ENCODE measurements around the gene SGPL1.
"Not testable (repeated sequence)": the region's sequence is repeated elsewhere in the genome, so short reads cannot be mapped to it uniquely, and the experiment has no call there.

SGPL1 gene, protein sequence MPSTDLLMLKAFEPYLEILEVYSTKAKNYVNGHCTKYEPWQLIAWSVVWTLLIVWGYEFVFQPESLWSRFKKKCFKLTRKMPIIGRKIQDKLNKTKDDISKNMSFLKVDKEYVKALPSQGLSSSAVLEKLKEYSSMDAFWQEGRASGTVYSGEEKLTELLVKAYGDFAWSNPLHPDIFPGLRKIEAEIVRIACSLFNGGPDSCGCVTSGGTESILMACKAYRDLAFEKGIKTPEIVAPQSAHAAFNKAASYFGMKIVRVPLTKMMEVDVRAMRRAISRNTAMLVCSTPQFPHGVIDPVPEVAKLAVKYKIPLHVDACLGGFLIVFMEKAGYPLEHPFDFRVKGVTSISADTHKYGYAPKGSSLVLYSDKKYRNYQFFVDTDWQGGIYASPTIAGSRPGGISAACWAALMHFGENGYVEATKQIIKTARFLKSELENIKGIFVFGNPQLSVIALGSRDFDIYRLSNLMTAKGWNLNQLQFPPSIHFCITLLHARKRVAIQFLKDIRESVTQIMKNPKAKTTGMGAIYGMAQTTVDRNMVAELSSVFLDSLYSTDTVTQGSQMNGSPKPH

DNA sequence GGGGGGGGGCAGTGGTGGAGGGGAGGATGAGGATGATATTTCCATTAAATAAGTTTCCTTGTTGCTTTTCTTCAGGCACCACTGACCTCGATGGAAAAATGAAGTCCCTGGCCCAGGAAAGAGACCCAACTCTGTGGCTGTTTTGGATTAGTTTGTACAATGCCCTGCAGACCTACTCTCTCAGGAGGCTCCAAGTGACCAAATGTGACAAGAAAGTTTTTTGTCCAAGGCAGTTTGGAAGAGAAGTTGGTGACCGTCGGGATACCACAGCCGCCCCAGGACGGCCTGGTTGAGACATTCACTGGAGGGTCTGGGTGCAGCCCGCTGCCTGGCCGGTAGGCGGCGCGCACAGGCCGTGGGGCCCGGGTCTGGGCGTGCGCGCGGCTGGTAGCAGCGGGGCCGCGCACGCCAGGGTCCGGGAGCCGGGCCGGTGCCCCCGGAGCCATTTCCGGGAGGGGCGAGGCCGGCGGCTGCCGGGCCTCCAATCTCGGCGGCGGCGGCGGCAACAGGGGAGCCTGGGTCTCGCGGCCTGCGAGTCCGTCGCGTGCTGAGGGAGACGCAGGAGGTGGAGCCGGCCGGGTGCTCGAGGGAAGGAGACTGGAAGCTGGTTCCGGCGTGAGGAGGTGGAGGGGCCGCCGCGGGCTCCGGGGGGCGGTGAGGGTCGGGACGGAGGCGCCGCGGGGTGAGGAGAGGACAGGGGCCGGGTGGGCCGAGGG is at the start of gene SGPL1:
SGPL1 (plus strand) TSS at position 445 of the 716 bp plus-strand sequence. CDS start 906 bp downstream, outside the sequence.
- peak; percentile 61 for DNase-seq

DNA sequence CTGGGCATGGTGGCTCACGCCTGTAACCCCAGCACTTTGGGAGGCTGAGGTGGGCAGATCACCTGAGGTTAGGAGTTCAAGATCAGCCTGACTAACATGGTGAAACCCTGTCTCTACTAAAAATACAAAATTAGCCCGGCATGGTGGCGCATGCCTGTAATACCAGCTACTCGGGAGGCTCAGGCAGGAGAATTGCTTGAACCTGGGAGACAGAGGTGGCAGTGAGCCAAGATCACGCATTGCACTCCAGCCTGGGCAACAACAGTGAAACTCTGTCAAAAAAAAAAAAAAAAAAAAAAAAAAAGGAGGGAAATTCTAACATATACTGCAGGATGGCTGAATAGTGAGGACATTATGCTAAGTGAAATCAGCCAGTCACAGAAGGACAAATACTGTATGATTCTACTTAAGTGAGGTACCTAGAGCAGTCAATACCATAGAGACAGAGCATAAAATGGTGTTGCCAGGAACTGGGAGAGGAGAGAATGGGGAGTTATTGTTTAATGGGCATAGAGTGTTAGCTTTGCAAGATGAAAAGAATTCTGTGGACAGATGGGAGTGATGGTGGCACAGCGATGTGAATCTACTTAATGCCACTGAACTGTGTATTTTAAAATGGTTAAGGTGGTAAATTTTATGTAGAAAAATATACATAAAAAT is 47.6 kb upstream of the SGPL1 start:
- DNase-seq, result not testable (repeated sequence)

DNA sequence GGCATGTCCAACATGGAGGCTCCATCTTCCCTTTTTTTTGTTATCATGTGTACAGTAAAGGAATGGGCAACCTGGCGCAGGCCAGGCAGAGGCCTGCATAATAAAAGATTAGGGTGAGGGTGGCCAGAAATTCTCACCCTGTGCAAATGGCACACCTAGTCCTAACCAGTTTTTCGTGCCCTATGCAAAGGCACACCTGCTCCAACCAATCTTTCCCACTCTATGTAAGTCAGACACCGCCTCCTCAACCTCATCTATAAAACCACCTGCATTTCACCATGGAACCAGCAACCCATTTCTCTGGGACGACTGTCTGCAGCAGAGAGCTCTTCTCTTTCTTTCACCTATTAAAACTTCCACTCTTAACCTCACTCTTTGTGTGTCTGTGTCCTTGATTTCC is 46.6 kb upstream of the SGPL1 start:
- no peak for DNase-seq

GRCh38 chr10:70770001-70770400 is 45.7 kb upstream of the SGPL1 start:
- no peak for DNase-seq

GRCh38 chr10:70770516-70770915 is 45.2 kb upstream of the SGPL1 start:
- not testable (repeated sequence) for DNase-seq

GRCh38 chr10:70771311-70772194 is 44.2 kb upstream of the SGPL1 start:
- DNase-seq, result no peak

GRCh38 chr10:70772627-70773026 is 43.1 kb upstream of the SGPL1 start:
- no peak for DNase-seq

DNA sequence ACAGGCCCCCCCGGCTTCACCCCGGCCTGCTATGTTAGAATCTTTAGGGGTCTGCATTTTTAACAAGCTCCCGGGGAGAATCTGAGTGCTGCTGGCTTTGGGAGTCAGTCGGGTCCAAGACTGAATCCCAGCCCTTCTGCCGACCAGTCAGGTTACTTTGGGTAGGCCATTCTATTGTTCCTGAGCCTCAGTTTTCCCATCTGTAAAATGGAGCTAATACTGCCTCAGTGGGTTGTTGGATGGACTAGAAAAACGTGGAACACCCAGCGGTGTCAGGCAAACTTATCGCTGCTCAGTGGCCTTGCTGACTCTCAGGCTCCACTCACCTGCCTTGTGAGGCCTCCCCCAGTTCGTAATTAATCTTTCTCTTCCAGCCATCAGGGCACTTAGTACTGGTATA is 42.3 kb upstream of the SGPL1 start:
- DNase-seq, result no peak

GRCh38 chr10:70773965-70774809 is 41.6 kb upstream of the SGPL1 start:
- DNase-seq, result no peak

DNA sequence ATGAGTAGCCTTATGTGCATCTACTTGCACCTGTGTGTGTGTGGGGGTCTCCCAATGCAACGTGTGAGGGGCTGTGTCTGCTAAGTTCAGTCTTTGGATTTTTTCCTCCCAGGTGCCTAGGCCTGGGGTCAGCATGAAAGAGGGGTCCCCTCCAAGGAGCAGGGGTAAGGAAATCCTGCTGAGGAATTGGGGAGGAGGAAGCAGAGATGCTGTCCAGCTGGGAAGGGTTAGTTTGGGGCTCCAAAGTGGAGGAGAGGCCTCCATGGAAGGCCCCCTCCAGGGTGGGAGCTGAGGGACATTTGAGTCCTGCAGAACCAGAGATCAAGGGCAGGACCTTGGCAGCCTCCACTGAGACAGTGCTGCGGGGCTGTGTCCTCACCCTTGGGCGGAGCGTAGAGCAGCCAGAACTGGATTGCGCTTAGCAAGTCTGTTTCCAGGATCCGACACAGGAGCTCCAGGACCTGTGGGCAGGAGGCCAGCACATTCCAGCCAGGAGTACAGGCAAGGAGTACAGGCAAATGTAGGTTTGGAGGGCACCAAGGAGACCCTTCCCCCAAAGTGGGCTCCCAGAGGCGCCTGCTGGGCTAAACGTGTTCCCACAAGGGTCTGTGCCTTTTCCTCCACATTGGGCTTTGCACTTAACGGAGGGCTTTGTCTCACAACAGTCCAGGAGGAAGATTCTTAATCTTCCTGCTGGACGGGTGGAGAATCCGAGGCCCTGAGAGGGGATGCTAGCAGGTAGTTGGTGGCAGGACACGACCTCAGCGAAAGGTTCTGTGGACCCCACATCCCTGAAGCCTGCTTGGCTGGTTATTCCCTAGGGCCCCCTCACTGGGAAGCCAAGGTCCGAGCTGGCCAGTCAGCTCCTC is 40.7 kb upstream of the SGPL1 start:
- no peak for DNase-seq

GRCh38 chr10:70775679-70776454 is 39.9 kb upstream of the SGPL1 start:
- no peak for DNase-seq

DNA sequence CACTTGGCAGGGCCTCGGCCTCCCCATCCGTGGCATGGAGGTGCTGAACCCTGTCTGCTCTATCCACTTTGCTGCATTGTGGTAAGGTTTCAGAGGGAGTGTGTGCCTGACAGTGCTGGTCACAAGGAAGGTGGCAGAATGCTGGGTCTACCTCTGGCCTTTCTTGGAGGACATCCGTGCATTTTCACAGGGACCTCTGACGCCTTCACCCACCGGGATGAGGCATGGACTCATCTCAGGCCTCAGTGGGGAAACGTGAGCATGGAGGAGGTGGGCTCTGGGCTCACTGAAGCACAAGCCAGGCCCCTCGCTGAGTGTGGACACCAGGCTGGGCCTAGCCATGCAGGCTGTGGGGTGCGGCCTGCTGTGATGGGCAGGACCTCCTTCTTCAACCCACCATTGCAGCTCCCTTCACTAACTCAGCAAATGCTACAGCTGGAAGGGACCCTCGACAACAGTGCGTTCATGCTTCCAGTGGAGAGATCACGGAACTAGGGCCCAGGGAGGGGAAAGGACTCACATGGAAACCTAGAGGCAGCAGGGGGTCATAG is 39.2 kb upstream of the SGPL1 start:
- DNase-seq, result no peak

DNA sequence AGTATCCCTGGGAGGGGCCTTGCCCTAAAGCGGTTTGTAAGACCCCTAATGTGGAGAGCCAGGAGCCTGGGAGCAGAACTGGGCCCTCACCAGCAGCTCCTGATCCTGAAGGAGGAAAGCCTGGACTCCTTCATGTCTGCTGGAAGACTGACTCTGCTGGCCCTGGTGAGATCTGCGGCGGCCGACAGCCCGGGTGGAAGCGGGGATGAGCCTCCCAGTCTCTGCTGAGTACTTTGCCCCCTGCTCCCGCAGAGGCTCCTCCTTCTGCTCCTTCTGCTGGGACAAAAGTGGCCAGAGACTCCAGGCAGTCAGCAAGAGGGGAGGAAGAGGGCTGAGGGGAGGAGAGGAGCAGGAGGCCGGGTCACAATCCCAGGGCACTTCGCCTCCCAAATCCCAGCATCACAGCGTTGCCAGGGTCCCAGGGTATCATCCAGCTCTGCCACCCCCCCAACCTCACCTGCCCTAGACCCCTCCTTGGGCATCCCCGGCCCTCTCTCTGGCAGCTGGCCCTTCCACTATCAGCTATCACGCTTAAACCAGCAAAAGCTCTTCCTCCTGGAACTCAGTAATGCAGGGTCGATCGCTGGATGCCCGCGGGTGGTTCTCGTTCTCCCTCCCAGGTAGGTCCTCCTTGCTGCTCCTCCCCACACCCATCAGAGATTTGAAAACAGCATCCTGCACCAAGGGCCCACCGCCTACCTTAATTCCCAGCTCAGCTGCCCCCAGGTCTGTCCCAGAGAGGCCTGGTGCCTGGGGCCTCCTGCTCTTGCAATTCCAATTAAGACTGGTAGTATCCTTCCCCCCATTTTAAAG is 38.5 kb upstream of the SGPL1 start:
- DNase-seq, result no peak

GRCh38 chr10:70778267-70778924 is 37.4 kb upstream of the SGPL1 start:
- no peak for DNase-seq

DNA sequence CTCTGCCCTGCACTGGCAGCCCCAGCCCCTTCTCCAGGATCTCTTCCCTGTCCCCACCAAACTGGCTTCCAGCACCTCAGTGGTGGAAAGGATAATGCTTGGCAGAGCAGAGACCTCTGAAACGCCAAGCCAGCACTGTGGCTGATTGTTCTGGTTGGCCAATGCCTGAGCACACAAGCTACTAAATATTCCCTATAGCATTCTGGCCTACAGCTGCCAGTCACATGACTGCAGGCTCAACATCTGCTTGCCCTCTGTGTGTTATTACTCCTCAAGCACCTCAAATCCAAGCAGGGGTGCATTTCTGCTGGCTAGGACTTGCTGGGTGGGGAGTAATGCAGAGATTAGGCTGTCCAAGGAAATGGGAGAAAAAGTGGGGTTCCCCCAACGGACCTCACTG is 36.7 kb upstream of the SGPL1 start:
- no peak for DNase-seq

GRCh38 chr10:70779511-70780369 is 36.0 kb upstream of the SGPL1 start:
- DNase-seq, result no peak

- no peak for DNase-seq
Observed at GRCh38 chr10:70780370-70780760, 35.4 kb upstream of the SGPL1 start.

All from NK-92 treated with Interleukin-12 subunit alpha and Interleukin-12 subunit beta, amount 100 ng/mL, for 24 hours (cell line).